Measurements from ENCODE around the gene IFI30. TPM values are rescaled to one million over a fixed set of nuclear protein-coding genes. Genes with fewer than 3 reads are reported as not detected.

Gene IFI30
- total RNA-seq, 1 experiment from 2014 or later = 23.6 TPM

GRCh38 chr19:18156841-18157464 lies 16.7 kb upstream of the IFI30 start:
- H2AK5ac ChIP-seq (ENCODE audit: insufficient read length, low read length) = no peak overlapping the region
- H3T11ph ChIP-seq (ENCODE audit: low read length) = no peak overlapping the region
- H3K4me3 Mint-ChIP-seq = no peak overlapping the region
- no peak overlapping the region for H3K27ac ChIP-seq (ENCODE audit: insufficient read length, low read depth, low read length)
- no peaks in the 10 kb centered on the region for H3K27me3 ChIP-seq (ENCODE audit: insufficient read depth, low read length)
- H3K4ac ChIP-seq (ENCODE audit: low read depth, low read length) = no peak overlapping the region
- H3K4me2 ChIP-seq (ENCODE audit: insufficient read depth, insufficient read length, low read length) = no peak overlapping the region
- no peak for TF ChIP-seq CTCF (conservative IDR thresholded peaks at IDR 0.05)
- H3K27me3 Mint-ChIP-seq (ENCODE audit: low read depth) = no peaks in the 10 kb centered on the region
- no peak overlapping the region for H4K5ac ChIP-seq (ENCODE audit: insufficient read length, low read depth, low read length)
- H2BK5ac ChIP-seq (ENCODE audit: insufficient read length, low read length) = no peak overlapping the region
- no peaks in the 10 kb centered on the region for H3K9me3 Mint-ChIP-seq
- no peak overlapping the region for H3K23ac ChIP-seq (ENCODE audit: insufficient read length, low read depth, low read length)
- H3K23me2 ChIP-seq (ENCODE audit: insufficient read length, low read depth, low read length, poor library complexity, severe bottlenecking) = peaks cover 11% of the 10 kb centered on the region
- no peak overlapping the region for H2BK20ac ChIP-seq (ENCODE audit: low read depth, low read length, poor library complexity, severe bottlenecking)
- no peak for DNase-seq
- H3K4me1 Mint-ChIP-seq = peaks cover 15 to 33% of the 10 kb centered on the region in 2 experiments
- no peaks in the 10 kb centered on the region for H3K79me1 ChIP-seq (ENCODE audit: insufficient read depth, low read depth, low read length, poor library complexity, severe bottlenecking)
- no peak overlapping the region for H2BK120ac ChIP-seq (ENCODE audit: low read depth, low read length, poor library complexity, severe bottlenecking)
- H3K27ac Mint-ChIP-seq = peak overlapping the region in 1 of 3 experiments; percentile 58; a peak in 1 of 7 replicates
- H3K14ac ChIP-seq (ENCODE audit: insufficient read depth, low read length) = no peak overlapping the region
- H2AFZ ChIP-seq (ENCODE audit: low read length) = no peak overlapping the region
- H3K56ac ChIP-seq (ENCODE audit: insufficient read length, low read depth, low read length) = no peak overlapping the region
- no peak overlapping the region for H3K18ac ChIP-seq (ENCODE audit: insufficient read length, low read depth, low read length)
- no peak overlapping the region for H4K8ac ChIP-seq (replicated peaks; ENCODE audit: insufficient read length, low read depth, low read length)
- no peaks in the 10 kb centered on the region for H3K79me2 ChIP-seq (ENCODE audit: insufficient read depth, low read length)
- H4K91ac ChIP-seq (ENCODE audit: insufficient read length, low read depth, low read length) = no peak overlapping the region
- no peaks in the 10 kb centered on the region for H3K9me3 ChIP-seq (ENCODE audit: control insufficient read depth, low read depth, low read length)
- H2BK12ac ChIP-seq (ENCODE audit: insufficient read length, low read depth, low read length) = no peak overlapping the region
- no CpG with 5 or more reads among the region's 22 CpGs for WGBS (ENCODE audit: extremely low coverage, insufficient read length, low lambda C conversion rate)
- H4K20me1 ChIP-seq (ENCODE audit: control insufficient read depth, insufficient read depth, insufficient read length) = peaks cover 4% of the 10 kb centered on the region
- no peak overlapping the region for H3K9ac ChIP-seq (ENCODE audit: extremely low read depth, insufficient read length, low read length)
- H2BK15ac ChIP-seq (ENCODE audit: low read depth, low read length) = no peak overlapping the region
- peaks cover 7 to 19% (median 19%) of the 10 kb centered on the region in 3 experiments; a peak in 6 of 7 replicates for H3K36me3 Mint-ChIP-seq (ENCODE audit: insufficient read depth in 1 of 3, low read depth in 3 of 3)
- 0 out of 2 replicates have a peak, but pooled peaks cover 2% of the 10 kb centered on the region for H3K4me1 ChIP-seq (ENCODE audit: insufficient read depth, low read length)
